Activated CD8-positive, alpha-beta memory T cell treated with anti-CD3 and anti-CD28 coated beads for 4 hours (primary cell): ENCODE results near the gene PHLDB1.
A peak's percentile ranks its signal among the peaks of the same experiment; 100 is the strongest.
"Not testable (repeated sequence)": the region's sequence is repeated elsewhere in the genome, so short reads cannot be mapped to it uniquely, and the experiment has no call there.

Source experiments
- DNase-seq, 2 donors: peaks; one replicate each; pipeline ENCODE4 v3.0.0-alpha.2; 2020; ENCODE audit warnings: low read depth in 2 of 2

Gene PHLDB1

DNA sequence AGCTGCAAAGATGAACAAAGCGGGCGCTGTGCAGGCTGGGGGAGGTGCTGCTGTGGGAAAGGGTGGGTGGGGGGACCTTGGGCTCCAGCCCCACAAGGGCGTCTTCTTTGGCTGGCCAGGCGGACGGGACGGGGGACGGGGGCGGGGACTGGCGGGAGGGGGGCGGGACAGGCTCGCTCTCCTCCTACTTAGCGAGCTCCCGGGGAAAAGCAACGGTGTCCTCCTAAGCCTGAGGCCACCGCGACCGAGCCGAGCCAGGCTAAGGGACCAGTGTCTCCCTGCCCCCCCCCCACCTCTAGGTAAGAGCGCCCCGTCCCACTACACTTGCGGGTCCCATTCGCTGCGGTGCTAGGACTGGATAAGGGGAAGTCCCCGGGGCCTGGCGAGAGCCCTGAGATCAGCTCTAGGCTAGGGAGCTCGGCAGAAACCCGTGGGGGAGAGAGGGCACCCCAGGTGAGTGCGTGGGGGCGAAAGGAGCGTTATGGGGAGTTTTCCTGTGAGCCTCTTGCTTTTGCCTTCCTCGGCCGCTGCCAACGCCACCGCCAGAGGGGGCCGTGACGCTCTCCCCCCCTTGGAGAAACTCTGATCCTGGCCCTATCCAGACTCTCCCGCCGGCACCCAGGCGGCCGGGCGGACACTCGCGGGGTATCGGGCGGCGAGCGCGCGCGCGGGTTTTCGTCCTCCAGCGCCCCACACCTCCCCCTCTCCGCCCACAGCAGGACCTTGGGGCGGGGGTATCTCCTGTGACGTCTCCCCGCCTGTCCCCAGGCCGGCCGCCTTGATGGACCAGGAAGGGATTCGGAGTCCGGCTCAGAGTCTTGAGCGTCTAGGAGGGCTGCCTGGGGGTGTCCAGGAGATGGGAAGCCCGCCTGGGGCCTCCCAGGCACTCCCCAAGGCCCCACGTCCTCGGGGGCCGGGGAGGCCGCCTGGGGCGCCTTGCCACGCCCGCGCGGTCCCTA is at the start of gene PHLDB1:
Gene PHLDB1 (plus strand): TSS at position 215 of the 959 bp plus-strand sequence. CDS start 6,222 bp downstream, outside the sequence.
- DNase-seq, result no peak

DNA sequence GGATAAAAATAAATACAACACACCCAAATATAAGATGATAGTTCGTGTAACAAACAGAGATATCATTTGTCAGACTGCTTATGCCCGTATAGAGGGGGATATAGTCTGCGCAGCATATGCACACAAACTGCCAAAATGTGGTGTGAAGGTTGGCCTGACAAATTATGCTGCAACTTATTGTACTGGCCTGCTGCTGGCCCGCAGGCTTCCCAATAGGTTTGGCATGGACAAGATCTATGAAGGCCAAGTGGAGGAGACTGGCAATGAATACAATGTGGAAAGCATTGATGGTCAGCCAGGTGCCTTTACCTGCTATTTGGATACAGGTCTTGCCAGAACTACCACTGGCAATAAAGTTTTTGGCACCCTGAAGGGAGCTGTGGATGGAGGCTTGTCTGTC is 46.6 kb upstream of the PHLDB1 start:
- no peak for DNase-seq

DNA sequence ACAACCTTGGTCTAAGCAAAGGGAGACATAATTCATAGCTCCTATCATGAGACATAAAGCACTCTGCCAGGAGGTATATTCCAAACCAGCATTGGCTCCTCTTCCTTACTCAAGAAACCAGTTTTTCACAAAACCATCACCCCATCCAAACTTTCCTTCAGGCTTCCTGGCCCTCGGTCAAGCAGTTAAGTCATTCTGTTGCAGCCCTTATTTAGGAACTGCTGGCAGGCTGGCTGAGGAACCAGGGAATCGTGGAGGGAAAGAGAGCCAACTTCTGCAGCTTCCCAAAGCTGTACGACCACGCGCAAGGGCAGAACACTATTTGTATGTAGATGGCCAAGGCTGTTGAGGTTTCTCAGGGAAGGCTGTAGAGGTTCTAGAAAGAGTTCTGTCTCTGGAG is 42.4 kb upstream of the PHLDB1 start:
- DNase-seq, result no peak

DNA sequence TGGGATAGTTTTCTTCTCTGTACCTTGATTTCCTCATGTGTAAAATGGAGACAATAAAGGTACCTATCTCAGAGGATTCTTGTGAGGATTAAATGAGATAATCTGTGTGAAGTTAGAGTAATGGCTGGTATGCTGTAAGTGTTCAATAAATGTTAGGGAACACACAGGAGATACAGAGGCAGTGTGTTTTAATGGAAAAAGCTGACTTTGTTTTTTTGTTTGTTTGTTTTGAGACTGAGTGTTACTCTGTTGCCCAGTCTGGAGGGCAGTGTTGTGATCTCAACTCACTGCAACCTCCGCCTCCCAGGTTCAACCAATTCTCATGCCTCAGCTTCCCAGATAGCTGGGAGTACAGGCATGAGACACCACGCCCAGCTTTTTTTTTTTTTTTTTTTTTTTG is 37.7 kb upstream of the PHLDB1 start:
- no peak for DNase-seq

DNA sequence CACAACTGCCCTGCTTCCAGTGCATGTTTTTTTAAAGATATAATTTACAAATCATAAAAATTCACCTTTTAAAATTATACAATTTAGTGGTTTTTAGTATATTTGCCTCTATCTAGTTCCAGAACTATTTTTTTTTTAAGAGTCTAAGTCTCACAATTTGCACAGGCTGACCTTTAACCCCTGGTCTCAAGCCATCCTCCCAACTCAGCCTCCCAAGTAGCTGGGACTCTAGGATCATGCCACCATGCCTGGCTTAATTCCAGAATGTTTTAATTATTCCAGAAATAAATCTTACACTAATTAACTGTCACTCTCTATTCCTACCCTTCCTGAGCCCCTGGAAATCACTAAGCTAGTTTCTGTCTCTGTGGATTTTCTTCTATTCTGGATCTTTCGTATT is 36.6 kb upstream of the PHLDB1 start:
- DNase-seq, result no peak

DNA sequence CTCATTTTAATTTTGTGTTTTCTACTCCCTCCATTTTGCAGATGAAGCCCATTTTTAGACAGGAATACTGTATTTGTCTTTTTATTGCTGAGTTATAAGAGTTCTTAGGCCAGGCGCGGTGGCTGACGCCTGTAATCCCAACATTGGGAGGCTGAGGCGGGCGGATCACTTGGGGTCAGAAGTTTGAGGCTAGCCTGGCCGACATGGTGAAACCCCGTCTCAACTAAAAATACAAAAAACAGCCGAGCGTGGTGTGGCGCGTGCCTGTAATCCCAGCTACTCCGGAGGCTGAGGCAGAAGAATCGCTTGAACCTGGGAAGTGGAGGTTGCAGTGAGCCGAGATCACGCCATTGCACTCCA is 35.7 kb upstream of the PHLDB1 start:
- not testable (repeated sequence) for DNase-seq

DNA sequence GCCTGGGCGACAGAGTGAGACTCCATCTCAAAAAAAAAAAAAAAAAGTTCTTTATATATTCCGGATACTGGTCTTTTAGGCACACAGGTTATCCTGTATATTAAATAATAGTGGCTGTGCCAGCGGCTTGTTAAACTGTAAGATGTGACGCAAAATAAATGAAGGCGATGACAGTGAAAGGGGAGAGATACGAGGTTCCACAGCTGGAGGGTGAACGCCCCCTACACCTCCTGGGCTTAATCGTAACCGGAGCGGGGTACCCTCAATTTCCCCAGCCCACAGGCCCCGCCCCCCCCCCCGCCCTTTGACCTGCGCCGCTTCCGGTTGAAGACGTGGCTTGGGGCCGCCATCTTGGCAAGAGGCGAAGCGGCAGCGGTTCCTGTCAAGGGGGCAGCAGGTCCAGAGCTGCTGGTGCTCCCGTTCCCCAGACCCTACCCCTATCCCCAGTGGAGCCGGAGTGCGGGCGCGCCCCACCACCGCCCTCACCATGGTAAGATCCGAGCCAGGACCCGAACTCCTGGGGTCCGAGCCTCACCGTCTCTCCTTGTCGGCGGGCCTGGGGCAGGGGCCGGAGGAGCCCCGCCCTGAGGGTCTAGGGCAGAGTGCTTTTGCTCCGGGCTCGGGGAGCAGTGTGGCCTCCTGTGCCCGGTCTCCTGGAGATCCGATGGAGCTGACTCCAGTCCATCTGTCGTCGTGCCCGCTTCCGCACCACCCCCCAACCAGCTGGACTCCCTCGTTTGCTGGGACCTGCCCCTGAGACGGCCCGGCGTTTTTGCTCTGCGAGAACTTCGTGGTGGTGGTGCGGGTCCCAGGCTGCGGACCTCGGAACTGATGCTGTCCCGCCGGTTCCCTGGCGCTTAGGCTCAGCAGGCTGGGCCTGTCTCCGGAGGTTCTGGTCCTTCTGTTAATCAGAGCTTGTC is 35.1 kb upstream of the PHLDB1 start, which contains the start of gene ARCN1:
Gene ARCN1 (plus strand): TSS at position 349 of the 920 bp plus-strand sequence. CDS start 139 bp downstream, at position 488.
- DNase-seq, result peak; percentile 55 to 65

DNA sequence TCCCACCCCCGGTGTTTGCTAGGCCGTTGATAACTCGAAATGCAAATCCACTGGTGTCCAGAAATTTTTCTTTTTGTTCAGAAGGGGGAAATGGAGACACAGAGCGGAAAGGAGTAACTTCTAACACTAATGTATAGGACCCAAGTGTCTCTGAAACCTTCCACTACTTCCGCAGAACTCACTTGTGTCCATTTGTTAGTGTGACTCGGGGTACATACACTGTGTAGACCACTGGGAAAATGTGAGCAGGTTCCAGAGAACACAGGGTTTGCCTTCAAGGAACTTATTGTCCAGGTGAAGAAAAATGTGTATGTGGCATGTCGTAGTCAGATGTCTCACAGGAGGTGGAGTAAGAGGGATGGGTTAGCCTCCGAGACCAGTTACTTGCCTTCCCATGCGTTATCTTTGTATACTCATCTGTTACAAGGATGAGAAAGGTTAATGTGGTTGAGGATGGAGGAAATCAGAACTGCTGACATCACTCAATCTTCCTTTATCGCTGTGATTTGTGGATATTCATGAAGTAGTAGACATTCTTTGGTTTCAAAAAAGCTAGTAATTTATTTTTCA is 34.3 kb upstream of the PHLDB1 start:
- DNase-seq, result no peak

DNA sequence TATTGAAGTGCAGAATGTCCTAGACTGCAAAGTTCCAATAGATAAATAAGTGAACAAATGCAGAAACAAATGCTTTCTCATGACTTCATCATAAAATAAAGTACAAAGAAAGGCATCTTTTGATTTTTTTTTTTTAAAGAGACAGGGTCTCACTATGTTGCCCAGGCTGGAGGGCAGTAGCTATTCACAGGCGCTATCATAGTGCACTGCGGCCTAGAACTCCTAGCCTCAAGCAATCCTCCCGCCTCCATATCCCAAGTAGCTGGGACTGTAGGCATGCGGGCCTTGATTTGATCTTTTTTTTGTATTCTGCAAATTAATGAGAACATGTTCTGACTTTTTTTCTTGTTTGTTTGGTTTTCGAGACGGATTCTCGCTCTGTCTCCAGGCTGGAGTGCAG is 32.8 kb upstream of the PHLDB1 start:
- no peak for DNase-seq

DNA sequence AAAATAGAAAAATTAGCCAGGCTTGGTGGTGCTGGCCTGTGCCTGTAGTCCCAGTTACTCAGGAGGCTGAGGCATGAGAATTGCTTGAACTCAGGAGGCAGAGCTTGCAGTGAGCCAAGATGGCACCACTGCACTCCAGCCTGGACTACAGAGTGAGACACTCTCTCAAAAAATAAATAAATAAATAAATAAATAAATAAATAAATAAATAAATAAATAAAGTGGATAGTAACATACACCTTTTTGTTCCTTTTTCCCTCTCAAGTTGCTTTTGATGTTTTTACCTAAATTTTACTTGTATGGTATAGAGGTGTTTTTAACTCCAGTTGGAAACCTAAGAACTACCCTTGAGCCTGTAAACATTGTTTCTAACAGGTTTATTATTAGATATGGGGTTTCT is 29.4 kb upstream of the PHLDB1 start:
- DNase-seq, result not testable (repeated sequence)

DNA sequence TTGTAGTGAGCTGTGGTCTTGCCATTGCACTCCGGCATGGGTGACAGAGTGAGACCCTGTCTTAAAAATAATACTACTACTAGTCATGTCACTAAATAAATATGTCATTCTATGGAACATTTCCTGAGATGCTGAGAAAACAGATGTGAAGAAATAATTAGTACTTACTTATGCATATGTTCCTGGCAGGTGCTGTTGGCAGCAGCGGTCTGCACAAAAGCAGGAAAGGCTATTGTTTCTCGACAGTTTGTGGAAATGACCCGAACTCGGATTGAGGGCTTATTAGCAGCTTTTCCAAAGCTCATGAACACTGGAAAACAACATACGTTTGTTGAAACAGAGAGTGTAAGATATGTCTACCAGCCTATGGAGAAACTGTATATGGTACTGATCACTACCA is 26.4 kb upstream of the PHLDB1 start:
- DNase-seq, result no peak

DNA sequence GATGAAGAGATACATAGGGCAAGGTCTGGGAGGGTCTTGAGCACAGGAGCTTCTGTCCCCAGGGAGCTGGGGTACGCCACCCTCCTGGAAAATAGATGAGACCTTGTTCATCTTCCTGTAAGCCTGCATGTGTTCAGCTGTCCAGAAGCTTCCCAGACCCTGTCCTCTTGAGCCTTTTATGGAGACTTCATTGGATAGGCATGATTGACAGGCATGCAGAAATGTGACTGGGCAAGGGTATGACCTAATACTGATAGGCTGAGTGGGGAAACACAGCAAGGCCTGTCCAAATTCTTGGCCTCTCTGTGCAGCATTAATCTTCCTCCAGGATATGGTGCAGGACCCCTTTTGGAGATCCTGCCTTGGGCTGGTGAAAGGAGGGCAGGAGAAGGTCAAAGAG is 19.5 kb upstream of the PHLDB1 start:
- no peak for DNase-seq

DNA sequence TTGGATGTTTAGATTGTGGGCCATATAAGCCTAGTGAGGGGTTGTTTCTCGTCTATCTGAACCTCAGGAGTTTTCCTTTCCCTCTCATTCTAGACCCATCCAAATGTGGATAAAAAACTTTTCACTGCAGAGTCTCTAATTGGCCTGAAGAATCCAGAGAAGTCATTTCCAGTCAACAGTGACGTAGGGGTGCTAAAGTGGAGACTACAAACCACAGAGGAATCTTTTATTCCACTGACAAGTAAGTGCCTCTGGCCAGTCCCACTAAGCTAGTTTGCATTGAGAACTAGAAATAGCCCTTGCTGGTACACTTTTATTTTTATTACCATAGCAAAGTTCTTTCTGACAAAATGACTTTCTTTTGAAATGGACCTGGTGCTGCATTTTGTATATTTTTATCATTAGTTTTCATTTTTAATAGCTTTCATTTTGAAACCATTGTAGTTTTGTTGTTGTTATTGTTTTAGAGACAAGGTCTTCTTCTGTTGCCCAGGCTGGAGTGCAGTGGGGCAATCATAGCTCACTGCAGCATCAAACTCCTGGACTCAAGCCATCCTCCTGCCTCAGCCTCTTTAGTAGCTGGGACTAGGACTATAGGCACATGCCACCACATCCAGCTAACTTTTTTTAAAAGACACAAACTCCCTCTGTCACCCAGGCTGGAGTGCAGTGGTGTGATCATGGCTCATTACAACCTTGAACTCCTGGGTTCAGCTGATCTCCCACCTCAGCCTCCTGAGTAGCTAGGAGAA is 14.6 kb upstream of the PHLDB1 start:
- DNase-seq, result no peak

DNA sequence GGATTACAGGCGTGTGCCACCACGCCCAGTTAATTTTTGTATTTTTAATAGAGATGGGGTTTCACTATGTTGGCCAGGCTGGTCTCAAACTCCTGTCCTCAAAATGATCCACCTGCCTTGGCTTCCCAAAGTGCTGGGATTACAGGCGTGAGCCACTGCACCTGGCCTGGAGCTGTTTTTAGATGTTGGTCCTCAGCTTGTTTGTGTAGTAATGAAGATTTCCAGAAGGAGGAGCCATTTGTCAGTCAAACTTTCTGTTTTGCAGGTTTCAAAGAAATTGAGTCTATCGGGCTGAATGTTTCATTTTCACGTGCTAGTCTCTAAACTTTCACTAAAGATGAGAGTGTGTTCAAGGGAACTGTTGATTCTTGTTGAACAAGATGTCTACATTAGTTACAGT is 12.4 kb upstream of the PHLDB1 start:
- not testable (repeated sequence) for DNase-seq

DNA sequence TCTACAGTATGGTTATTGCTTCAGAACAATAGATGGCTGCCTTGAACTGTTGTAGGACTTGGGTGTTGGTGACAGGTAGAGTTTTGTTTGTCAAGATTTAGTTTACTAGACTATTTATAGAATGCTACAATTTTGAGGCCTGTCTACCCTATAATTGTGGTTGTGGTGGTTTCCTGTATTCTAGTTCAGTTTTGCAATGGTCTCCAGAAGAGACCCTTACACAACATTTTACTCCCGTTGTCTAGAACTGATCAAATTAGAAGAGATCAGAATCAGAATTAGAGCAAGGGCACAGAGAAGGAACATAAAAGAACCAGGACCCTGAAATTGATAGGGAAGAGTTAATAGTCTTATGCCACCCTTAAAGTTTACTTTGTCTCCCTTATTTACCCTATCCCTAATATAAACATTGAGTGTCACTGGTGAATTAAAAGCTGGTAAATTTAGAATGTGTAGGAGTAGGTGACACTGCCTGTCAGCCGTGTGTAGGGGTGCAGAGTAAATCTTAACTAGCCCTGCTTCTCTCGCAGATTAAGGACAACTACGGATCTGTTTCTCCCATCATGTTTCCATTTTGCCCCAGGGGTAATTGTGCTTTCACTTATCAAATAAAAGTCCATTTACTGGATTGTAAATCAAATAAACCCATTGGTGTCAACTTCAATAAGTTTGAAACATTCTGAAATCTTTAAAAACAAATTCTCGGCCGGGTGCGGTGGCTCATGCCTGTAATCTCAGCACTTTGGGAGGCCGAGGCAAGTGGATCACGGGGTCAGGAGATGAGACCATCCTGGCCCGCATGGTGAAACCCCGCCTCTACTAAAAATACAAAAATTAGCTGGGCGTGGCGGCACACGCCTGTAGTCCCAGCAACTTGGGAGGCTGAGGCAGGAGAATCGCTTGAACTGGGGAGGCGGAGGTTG is 10.9 kb upstream of the PHLDB1 start:
- DNase-seq, result no peak

DNA sequence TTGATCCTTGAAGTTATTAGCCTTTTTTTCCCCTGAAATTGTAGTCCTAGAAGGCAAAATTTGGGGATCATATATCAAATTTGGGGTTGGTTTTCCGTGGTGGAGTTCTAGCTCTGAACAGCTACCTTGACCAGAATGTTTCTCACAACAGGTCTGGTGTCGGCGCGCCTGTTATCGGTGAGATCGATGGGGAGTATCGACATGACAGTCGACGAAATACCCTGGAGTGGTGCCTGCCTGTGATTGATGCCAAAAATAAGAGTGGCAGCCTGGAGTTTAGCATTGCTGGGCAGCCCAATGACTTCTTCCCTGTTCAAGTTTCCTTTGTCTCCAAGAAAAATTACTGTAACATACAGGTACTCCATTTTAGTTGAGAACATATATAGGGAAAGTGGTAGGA is 9.9 kb upstream of the PHLDB1 start:
- no peak for DNase-seq

DNA sequence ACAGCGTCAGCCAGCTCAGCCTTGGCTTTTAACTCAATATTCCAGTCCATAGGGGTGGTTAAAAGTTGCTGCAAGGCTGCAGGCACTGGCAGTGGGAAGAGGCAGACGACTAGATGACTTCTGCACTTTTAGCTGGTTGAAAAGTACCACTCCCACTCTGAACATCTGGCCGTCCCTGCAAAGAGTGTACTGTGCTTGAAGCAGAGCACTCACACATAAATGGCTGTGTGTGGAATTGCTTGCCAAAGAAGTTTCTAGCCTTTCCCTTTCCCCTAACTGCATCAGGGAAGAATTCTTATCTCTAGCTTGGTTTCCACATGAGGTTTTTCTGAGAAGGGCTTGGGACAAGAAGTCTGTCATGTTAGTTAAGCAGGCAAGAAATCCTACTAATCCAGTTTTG is 5.1 kb upstream of the PHLDB1 start:
- no peak for DNase-seq

DNA sequence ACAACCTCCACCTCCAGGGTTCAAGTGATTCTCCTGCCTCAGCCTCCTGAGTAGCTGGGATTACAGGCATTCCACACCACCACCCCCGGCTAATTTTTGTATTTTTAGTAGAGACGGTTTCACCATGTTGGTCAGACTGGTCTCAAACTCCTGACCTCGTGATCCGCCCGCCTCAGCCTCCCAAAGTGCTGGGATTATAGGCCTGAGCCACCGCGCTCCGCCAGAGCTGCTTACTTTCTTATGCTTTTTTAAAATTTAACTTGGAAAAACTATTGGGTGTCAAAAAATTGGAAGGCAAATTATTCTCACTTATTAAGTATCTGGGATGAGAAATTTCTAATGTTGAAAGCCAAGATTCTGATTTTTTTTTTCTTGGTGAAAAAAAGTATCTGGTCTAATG is 3.7 kb upstream of the PHLDB1 start:
- DNase-seq, result not testable (repeated sequence)

DNA sequence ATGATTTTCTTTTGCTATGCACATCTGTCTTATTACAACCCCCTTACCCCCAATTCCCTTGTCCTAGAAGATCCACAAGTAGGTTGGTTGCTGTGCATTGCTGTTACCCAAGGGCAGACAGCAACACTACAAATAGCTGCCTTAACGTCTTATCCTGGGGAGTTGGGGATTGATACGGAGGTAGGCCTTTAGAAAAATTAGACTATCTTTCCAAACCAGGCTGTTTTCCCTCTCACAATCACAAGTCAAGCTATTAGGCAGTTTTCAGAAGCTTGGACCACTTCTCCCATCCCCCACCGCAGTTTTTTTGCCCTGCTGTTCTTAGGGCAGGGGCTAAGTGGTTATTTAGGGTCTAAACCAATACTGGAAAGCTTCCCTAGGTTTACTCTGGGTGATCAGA is 2.8 kb upstream of the PHLDB1 start:
- DNase-seq, result no peak

DNA sequence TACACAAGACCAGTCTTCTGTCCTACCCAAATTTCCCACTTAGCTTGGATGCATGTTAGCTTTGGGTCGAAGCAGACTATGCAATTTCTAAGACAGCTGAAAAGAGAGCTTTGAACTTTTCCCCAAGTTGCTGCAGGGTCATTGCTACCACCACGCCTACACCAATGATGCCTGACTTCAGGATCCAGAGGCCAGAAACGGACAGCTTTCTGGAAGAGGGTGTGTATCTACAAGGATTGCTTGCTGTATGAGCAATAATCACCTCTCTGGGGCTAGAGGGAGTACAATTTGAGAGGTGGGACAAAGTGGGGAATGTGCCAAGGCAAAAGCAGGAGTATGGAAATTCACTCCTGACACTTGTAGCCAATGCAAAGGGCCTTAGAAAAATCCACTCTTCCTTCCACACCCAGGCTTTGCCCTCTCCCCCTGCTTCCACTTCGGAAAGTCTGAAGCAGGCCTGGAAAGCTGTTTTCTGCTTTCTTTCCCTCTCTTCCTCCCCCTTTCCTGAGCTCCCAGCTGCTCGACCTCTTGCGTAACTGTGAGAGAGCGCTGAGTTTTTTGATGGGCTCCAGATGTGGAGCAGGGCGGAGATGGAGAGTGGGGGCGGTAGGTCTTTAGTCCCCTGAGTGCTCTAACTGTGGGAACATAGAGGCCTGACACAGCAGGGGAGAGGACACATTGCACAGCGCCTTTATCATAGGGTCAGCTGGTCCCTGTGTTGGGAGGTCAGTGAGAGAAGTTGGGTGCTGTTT is 2.1 kb upstream of the PHLDB1 start:
- DNase-seq, result no peak
